Activated gamma-delta T cell (primary cell): Measurements from ENCODE around the gene AHCYL2.
A peak's percentile ranks its signal among the peaks of the same experiment; 100 is the strongest.
"Not testable (repeated sequence)": the region's sequence is repeated elsewhere in the genome, so short reads cannot be mapped to it uniquely, and the experiment has no call there.

Experiments used
- DNase-seq: peaks from one replicate; lab custom pipeline; 2025; lab: John Stamatoyannopoulos, UW

Gene AHCYL2

GRCh38 chr7:129426482-129426881 is 201.7 kb downstream of the AHCYL2 start:
- DNase-seq: no peak

GRCh38 chr7:129427526-129428045 is 202.8 kb downstream of the AHCYL2 start:
- no peak for DNase-seq

GRCh38 chr7:129431911-129432643 is 207.2 kb downstream of the AHCYL2 start:
- no peak for DNase-seq

GRCh38 chr7:129433847-129434674 is 209.2 kb downstream of the AHCYL2 start, which contains the start of gene STRIP2:
STRIP2 (plus strand) TSS chr7:129434432; CDS start chr7:129434473, 41 bp downstream.
- DNase-seq: peak; percentile 88

GRCh38 chr7:129434675-129435318 is 210.0 kb downstream of the AHCYL2 start:
- DNase-seq: no peak

GRCh38 chr7:129435414-129435829 is 210.6 kb downstream of the AHCYL2 start:
- no peak for DNase-seq

GRCh38 chr7:129436335-129436923 is 211.6 kb downstream of the AHCYL2 start:
- no peak for DNase-seq

GRCh38 chr7:129437190-129437589 is 212.4 kb downstream of the AHCYL2 start:
- no peak for DNase-seq

GRCh38 chr7:129438281-129438838 is 213.5 kb downstream of the AHCYL2 start:
- no peak for DNase-seq

- no peak for DNase-seq
Measured at GRCh38 chr7:129438839-129439651, 214.2 kb downstream of the AHCYL2 start.

- DNase-seq: no peak
Measured at GRCh38 chr7:129439963-129440625, 215.3 kb downstream of the AHCYL2 start.

- DNase-seq: no peak
Measured at GRCh38 chr7:129443612-129444011, 218.8 kb downstream of the AHCYL2 start.

- not testable (repeated sequence) for DNase-seq
Measured at GRCh38 chr7:129444776-129445175, 219.9 kb downstream of the AHCYL2 start.

GRCh38 chr7:129446925-129447324 is 222.1 kb downstream of the AHCYL2 start:
- not testable (repeated sequence) for DNase-seq

GRCh38 chr7:129447445-129447844 is 222.6 kb downstream of the AHCYL2 start:
- not testable (repeated sequence) for DNase-seq

- DNase-seq: not testable (repeated sequence)
Measured at GRCh38 chr7:129448608-129449007, 223.8 kb downstream of the AHCYL2 start.

- DNase-seq: no peak
Measured at GRCh38 chr7:129450295-129450694, 225.5 kb downstream of the AHCYL2 start.

GRCh38 chr7:129452589-129453231 is 227.9 kb downstream of the AHCYL2 start:
- DNase-seq: no peak

GRCh38 chr7:129453510-129454248 is 228.8 kb downstream of the AHCYL2 start:
- DNase-seq: no peak
